ENCODE data around the gene SH3D19.
"Not testable (repeated sequence)": the region's sequence is repeated elsewhere in the genome, so short reads cannot be mapped to it uniquely, and the experiment has no call there.

Gene SH3D19

GRCh38 chr4:151267822-151268535 is 57.4 kb downstream of the SH3D19 start:
- DNase-seq (ENCODE audit: low read depth), result no peak

DNA sequence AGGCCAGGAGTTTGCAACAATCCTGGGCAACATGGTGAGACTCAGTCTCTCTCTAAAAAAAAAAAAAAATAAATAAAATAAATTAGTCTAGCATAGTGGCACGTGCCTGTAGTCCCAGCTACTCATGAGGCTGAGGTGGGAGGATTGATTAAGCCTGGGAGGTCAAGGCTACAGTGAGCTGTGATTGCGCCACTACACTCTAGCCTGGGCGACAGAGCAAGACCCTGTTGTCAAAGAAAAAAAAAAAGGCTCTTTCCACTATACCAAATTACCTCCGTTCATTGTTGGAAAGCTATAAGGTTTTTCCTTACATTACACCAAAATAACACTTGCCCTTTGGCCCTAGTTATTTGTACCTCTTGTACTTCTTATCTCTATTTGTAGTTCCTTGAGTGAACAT is 58.3 kb downstream of the SH3D19 start:
- DNase-seq (ENCODE audit: low read depth), result no peak

DNA sequence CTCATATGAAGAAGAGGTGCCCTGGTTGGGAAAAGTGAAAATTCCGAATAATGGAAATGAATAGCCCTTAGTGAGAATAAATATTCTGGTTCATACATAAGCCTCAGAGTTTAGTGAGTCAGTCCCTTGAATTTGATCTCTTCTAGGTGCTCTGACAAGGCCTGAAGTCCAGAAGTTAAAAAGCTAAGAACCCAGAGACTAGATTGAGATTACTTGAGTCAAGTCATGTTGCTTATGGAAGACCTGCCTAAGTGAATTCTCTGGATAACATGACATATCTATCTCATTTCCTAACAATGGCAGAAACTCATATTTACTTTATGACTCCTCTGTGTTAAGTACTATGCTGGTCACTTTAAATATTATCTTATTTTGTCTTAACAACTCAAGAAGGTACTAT is 58.9 kb downstream of the SH3D19 start:
- no peak for DNase-seq (ENCODE audit: low read depth)

GRCh38 chr4:151263455-151263854 is 62.0 kb downstream of the SH3D19 start:
- no peak for DNase-seq (ENCODE audit: low read depth)

DNA sequence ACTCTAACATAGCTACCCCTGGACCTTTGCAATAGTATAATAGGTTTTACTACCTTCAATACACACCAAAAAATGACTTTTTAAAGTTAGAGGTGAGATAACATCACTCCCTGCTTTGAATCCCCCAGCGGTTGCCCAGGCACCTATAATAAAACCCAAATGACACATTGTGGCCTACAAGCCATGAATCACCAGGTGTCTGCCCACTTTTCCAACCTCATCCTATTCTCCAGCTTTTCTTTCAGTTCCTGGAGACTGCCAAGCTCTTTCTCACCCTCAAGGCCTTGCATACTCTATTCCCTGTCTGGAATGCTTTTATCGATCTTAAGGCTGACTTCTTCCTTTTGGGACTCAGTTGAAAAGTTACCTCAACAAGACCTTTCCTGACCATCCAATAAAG is 64.9 kb downstream of the SH3D19 start:
- DNase-seq (ENCODE audit: low read depth), result no peak

DNA sequence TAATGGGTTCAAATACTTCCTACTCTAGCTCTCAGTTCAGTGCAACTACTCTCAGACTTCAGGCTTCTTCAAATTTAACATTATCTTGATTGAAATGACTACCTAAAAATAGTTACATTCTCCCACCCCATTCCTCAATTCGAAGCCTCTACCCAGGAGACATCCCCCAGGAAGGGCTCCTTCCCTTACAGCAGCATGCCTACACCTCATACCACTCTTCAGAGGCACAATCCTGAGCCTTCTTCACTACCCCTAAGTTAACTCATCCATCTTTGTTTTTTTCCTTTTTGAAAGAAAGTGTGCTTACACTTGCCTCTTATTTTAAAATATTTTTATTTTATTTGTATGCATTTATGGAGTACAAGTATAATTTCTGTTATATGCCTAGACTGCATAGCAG is 65.7 kb downstream of the SH3D19 start:
- DNase-seq (ENCODE audit: low read depth), result no peak

GRCh38 chr4:151257704-151258103 is 67.7 kb downstream of the SH3D19 start:
- no peak for DNase-seq (ENCODE audit: low read depth)

DNA sequence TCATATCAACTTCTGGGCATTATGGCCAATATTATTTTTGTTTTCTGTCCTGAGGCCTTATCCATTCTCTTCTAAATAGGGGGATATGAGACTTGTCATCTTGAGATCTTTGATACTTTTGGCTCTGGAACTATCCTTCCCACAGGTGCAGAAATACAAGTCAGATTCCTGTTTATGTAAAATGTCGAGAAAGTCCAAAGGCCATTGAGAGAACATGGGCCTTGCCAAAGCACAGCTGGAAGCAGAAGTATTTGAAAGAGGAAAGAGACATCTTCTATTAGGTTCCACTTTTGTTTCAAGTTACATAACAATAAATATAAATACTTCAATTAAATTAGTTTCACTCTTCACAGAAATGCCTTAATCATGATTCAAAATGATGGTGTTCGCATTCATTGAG is 69.3 kb downstream of the SH3D19 start:
- no peak for DNase-seq (ENCODE audit: low read depth)

GRCh38 chr4:151255680-151256079 is 69.7 kb downstream of the SH3D19 start:
- not testable (repeated sequence) for DNase-seq (ENCODE audit: low read depth)

GRCh38 chr4:151255226-151255625 is 70.2 kb downstream of the SH3D19 start:
- DNase-seq (ENCODE audit: low read depth), result not testable (repeated sequence)

DNA sequence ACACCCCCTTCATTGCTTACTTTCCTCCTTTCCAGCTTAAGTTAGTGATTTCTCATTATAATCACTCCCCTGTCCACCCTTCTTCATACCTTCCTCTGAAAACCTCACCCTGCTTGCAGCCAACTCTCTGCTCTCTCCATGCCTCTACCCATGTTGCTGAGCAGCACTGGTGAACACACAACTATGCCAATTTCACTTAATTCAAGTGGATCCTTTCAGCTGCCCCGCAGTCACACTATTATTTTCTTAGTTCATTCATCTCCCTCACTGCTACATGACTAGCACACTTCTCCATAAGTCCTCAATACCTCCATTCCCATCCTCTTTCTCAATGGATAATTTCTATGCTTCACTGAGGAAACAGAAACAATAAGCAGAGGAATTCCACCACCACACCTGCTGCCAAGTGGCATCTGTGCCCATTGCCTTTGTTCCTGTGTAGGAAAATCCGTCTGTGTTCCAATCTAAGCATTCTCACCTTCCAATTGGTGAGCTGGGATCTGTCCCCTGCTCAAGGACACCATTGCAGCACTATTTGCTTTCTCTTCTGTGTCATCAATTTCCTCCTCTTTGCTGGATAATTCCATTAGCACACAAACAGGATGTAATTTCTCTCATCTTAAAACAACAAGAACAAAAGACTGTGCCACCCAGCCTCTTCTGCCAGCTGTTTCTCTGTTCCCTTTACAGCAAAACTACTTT is 73.7 kb downstream of the SH3D19 start:
- DNase-seq (ENCODE audit: low read depth), result no peak

DNA sequence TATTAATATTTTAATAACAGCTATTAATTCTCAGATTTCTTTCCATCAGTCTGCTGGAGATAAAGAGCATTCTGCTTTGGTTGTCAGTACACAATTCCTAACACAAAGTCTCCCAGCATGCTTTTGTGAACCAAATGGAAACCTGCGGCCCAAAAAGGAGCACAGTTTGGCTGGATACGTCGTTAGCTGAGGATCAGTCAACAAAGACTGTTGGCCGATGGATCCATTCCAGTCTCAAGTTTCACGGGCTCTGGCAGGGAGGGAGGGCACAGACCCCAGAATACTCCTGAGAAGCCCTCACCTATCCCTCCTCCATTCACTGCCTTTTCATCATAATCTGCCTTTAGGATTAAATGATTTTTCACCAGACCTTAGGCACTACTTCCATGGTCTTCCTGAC is 74.7 kb downstream of the SH3D19 start:
- no peak for DNase-seq (ENCODE audit: low read depth)

DNA sequence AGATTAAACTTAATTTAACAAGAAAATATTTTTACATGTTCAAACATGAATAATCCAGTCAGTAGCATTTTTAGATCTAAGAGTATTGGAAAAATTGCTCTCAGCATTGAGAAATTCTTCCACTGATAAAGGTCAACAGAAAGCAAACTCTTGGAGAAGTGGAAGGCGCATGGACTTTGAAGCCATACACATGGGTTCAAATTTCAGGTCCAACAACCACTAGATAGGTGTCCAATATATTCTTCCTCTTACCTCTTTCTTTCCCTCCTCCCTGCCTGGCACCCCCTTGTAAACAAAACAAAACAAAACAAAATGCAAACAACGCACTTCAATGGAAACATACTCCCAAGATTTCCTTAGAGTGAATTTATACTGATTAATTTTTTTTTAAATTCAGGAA is 76.9 kb downstream of the SH3D19 start:
- no peak for DNase-seq (ENCODE audit: low read depth)

- DNase-seq (ENCODE audit: low read depth), result no peak
Observed at GRCh38 chr4:151247395-151247794, 78.0 kb downstream of the SH3D19 start.

- no peak for DNase-seq (ENCODE audit: low read depth)
Observed at GRCh38 chr4:151246742-151247141, 78.7 kb downstream of the SH3D19 start.

DNA sequence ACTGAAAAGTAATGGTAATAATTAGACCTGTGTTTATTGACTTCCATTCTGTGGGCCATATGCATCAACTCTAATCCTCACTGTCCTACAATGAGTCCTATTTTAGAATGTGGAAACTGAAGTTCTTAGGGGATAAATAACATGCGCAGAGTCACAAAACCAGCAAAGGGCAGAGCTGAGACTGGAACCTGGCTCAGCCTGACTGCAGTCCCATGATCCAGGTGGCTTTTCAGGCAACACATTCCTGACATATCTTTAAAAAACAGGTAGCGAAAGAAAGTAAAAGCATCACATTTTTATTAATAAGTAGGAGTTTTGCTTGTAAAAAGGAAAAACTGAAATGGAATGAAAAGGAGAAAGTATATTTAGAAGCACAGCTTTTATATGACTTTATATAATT is 83.1 kb downstream of the SH3D19 start:
- DNase-seq (ENCODE audit: low read depth), result no peak

DNA sequence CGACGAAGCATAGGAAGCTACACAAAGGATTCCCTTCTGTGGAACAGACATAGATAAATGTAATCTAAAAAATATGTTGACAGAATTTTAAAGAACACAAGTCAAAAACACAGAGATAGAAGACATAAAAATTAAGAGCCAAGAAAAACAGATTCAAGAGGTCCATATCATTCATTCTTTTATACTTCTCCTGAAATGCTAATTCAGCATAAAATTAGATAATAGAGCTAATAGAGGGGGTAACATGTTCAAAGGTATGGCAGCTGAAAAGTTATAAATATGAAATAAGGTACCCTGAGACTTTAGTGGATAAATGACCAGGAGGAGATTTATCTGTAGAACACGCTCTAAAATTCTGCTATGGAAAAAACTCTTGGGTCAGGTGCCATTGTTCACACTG is 85.8 kb downstream of the SH3D19 start:
- DNase-seq (ENCODE audit: low read depth), result no peak

DNA sequence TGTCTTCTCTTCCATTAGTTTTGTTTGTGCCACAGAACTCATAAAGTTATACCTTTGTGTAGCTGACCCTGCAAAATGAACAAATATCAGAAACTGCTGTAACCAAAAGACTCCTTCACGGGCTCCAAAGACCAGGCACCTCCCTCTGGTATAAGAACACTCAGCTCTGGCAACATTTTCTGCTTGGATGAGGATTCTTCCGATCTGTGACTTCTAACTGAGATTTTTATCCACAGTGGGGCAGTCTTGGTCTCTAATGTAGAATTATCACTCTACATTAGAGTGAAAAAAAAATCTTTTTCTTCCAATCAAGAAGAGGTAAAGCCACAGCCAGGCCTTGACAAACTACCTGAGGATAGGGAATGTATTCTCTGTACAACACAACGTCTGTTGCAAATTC is 86.9 kb downstream of the SH3D19 start:
- DNase-seq (ENCODE audit: low read depth), result no peak

DNA sequence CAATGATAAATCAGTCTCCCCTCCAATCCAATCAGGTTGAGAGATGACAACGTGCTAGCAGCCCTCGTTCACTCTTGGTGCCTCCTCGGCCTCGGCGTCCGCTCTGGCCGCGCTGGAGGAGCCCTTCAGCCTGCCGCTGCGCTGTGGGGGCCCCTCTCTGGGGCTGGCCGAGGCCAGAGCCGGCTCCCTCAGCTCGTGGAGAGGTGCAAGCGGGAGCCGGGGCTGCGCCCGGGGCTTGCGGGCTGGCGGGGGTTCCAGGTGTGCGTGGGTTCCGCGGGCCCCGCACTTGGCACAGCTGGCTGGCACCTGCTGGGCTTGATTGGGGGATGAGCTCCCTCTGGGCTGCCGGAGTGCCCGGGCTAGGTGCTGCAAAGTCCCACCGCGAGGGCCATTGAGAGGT is 89.4 kb downstream of the SH3D19 start:
- no peak for DNase-seq (ENCODE audit: low read depth)

DNA sequence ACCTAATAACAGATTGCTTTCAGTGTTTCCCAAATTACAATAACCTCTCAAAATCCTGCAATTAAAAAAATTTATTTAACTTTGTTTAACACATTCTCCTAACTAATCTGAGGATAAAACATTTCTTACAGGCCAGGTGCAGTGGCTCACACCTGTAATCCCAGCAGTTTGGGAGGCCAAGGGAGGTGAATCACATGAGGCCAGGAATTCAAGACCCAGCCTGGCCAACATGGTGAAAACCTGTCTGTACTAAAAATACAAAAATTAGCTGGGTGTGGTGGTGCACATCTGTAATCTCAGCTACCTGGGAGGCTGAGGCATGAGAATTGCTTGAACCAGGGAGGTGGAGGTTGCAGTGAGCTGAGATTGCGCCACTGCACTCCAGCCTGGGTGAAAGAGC is 90.0 kb downstream of the SH3D19 start:
- not testable (repeated sequence) for DNase-seq (ENCODE audit: low read depth)

- no peak for DNase-seq (ENCODE audit: low read depth)
Observed at GRCh38 chr4:151233600-151233999, 91.8 kb downstream of the SH3D19 start.

DNA sequence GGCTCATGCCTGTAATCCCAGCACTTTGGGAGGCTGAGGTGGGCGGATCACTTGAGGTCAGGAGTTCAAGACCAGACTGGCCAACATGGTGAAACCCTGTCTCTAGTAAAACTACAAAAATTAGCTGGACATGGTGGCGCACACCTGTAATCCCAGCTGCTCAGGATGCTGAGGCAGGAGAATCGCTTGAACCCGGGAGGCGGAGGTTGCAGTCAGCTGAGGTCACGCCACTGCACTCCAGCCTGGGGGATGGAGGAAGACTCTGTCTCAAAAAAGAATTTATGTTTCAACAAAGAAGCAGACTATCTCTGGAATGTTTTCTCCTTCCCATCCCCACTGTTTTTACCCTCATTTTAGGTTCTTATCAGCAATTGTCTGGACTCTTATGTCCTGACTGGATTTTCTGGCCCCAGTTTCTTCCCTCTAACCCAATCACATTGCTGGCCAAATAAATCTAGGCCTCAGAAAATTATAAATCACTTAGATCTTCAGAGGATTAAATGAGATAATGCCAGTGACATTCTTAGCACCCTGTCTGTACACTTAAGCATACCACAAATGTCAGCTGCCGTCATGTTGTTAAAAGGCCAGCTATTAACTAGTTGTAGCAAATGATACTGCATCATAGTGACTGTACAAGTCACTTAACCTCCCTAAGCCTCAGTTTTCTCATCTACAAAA is 93.3 kb downstream of the SH3D19 start:
- DNase-seq (ENCODE audit: low read depth), result no peak

Data from stimulated activated CD8-positive, alpha-beta memory T cell treated with anti-CD3 and anti-CD28 coated beads, Interleukin-12 subunit alpha, Interleukin-12 subunit beta, amount 100 ng/mL, for 1 hour (primary cell).